Muscle layer of duodenum (tissue), 2 donors: ENCODE data around the gene MAP7.

ENCODE experiments used
- H3K27ac ChIP-seq: one replicate; pipeline ENCODE4 v1.7.0; 2013; ENCODE audit warnings: mild to moderate bottlenecking, low read length
- H3K27me3 ChIP-seq: one replicate; pipeline ENCODE4 v1.7.0; 2013; ENCODE audit warnings: low read depth, mild to moderate bottlenecking, control low read depth, low read length
- H3K36me3 ChIP-seq, 2 donors: one replicate each; pipeline ENCODE4 v1.7.0; 2013; ENCODE audit warnings: low read length in 2 of 2, control low read depth in 1 of 2, mild to moderate bottlenecking in 1 of 2; ENCODE audit not compliant: insufficient read depth in 2 of 2, control insufficient read depth in 1 of 2
- H3K4me1 ChIP-seq, 2 donors: one replicate each; pipeline ENCODE4 v1.7.0; 2013; ENCODE audit warnings: low read length in 2 of 2, mild to moderate bottlenecking in 2 of 2, control low read depth in 1 of 2, moderate library complexity in 1 of 2; ENCODE audit not compliant: insufficient read depth in 2 of 2, control insufficient read depth in 1 of 2
- H3K4me3 ChIP-seq, 2 donors: one replicate each; pipeline ENCODE4 v1.7.0; 2013; ENCODE audit warnings: low read length in 2 of 2, low read depth in 1 of 2, mild to moderate bottlenecking in 1 of 2
- H3K9me3 ChIP-seq, 2 donors: one replicate each; pipeline ENCODE4 v1.7.0; 2013; ENCODE audit warnings: low read length in 2 of 2, control low read depth in 1 of 2, mild to moderate bottlenecking in 1 of 2; ENCODE audit not compliant: control insufficient read depth in 1 of 2
- donor health status: healthy.

Gene MAP7

GRCh38 chr6:136527831-136528230 lies 22.4 kb downstream of the MAP7 start:
- peaks cover 0 to 10% of the 10 kb centered on the region in 2 donors for H3K4me1 ChIP-seq
- H3K36me3 ChIP-seq, result no peaks in the 10 kb centered on the region
- no peak overlapping the region for H3K4me3 ChIP-seq
- no peak overlapping the region for H3K27ac ChIP-seq
- H3K9me3 ChIP-seq, result no peaks in the 10 kb centered on the region
- H3K27me3 ChIP-seq, result no peaks in the 10 kb centered on the region

- no peak overlapping the region for H3K27ac ChIP-seq
- no peaks in the 10 kb centered on the region for H3K9me3 ChIP-seq
- H3K36me3 ChIP-seq, result no peaks in the 10 kb centered on the region
- peaks cover 0 to 10% of the 10 kb centered on the region in 2 donors for H3K4me1 ChIP-seq
- H3K27me3 ChIP-seq, result no peaks in the 10 kb centered on the region
- peak overlapping the region in 1 of 2 donors; percentile 43 for H3K4me3 ChIP-seq
Observed at GRCh38 chr6:136526937-136527336, 23.3 kb downstream of the MAP7 start.

- Histone ChIP-seq H3K36me3 (no peaks in the 10 kb centered on the region), H3K4me3 (peak overlapping the region in 1 of 2 donors; percentile 43), H3K9me3 (no peaks in the 10 kb centered on the region), H3K4me1 (peaks cover 0 to 10% of the 10 kb centered on the region in 2 donors), H3K27ac (no peak overlapping the region), H3K27me3 (no peaks in the 10 kb centered on the region)
Observed at GRCh38 chr6:136526196-136526930, 23.9 kb downstream of the MAP7 start.

- no peaks in the 10 kb centered on the region for H3K9me3 ChIP-seq
- peak overlapping the region in 1 of 2 donors; percentile 43 for H3K4me3 ChIP-seq
- peaks cover 0 to 10% of the 10 kb centered on the region in 2 donors for H3K4me1 ChIP-seq
- H3K36me3 ChIP-seq, result no peaks in the 10 kb centered on the region
- no peaks in the 10 kb centered on the region for H3K27me3 ChIP-seq
- H3K27ac ChIP-seq, result no peak overlapping the region
Observed at GRCh38 chr6:136525586-136526195, 24.5 kb downstream of the MAP7 start.

- H3K4me1 ChIP-seq, result peaks cover 0 to 10% of the 10 kb centered on the region in 2 donors
- H3K27me3 ChIP-seq, result no peaks in the 10 kb centered on the region
- H3K36me3 ChIP-seq, result no peaks in the 10 kb centered on the region
- H3K4me3 ChIP-seq, result no peak overlapping the region
- H3K9me3 ChIP-seq, result no peaks in the 10 kb centered on the region
- no peak overlapping the region for H3K27ac ChIP-seq
Observed at GRCh38 chr6:136524936-136525413, 25.2 kb downstream of the MAP7 start.

GRCh38 chr6:136524339-136524935 lies 25.8 kb downstream of the MAP7 start:
- Histone ChIP-seq H3K36me3 (no peaks in the 10 kb centered on the region), H3K4me3 (no peak overlapping the region), H3K27ac (no peak overlapping the region)

GRCh38 chr6:136523196-136523595 lies 27.0 kb downstream of the MAP7 start:
- Histone ChIP-seq H3K4me3 (no peak overlapping the region), H3K27ac (no peak overlapping the region), H3K4me1 (peaks cover 0 to 10% of the 10 kb centered on the region in 2 donors), H3K9me3 (no peaks in the 10 kb centered on the region), H3K36me3 (no peaks in the 10 kb centered on the region), H3K27me3 (no peaks in the 10 kb centered on the region)

More at GRCh38 chr6:136524339-136524935, 25.8 kb downstream of the MAP7 start:
- H3K9me3 ChIP-seq, result no peaks in the 10 kb centered on the region
- no peaks in the 10 kb centered on the region for H3K27me3 ChIP-seq
- H3K4me1 ChIP-seq, result peaks cover 0 to 10% of the 10 kb centered on the region in 2 donors

- H3K36me3 ChIP-seq, result no peaks in the 10 kb centered on the region
- H3K9me3 ChIP-seq, result no peaks in the 10 kb centered on the region
- peaks cover 0 to 10% of the 10 kb centered on the region in 2 donors for H3K4me1 ChIP-seq
- H3K27me3 ChIP-seq, result no peaks in the 10 kb centered on the region
- H3K27ac ChIP-seq, result no peak overlapping the region
- H3K4me3 ChIP-seq, result no peak overlapping the region
Observed at GRCh38 chr6:136522636-136523035, 27.6 kb downstream of the MAP7 start.

- peaks cover 0 to 9% of the 10 kb centered on the region in 2 donors for H3K4me1 ChIP-seq
- H3K27me3 ChIP-seq, result no peaks in the 10 kb centered on the region
- H3K9me3 ChIP-seq, result no peaks in the 10 kb centered on the region
- no peaks in the 10 kb centered on the region for H3K36me3 ChIP-seq
- H3K27ac ChIP-seq, result no peak overlapping the region
- no peak overlapping the region for H3K4me3 ChIP-seq
Observed at GRCh38 chr6:136521911-136522310, 28.3 kb downstream of the MAP7 start.

GRCh38 chr6:136521427-136521826 lies 28.8 kb downstream of the MAP7 start:
- no peak overlapping the region for H3K27ac ChIP-seq
- H3K36me3 ChIP-seq, result no peaks in the 10 kb centered on the region
- H3K4me3 ChIP-seq, result no peak overlapping the region
- H3K9me3 ChIP-seq, result no peaks in the 10 kb centered on the region
- H3K27me3 ChIP-seq, result no peaks in the 10 kb centered on the region
- peaks cover 0 to 4% of the 10 kb centered on the region in 2 donors for H3K4me1 ChIP-seq

GRCh38 chr6:136520517-136520916 lies 29.7 kb downstream of the MAP7 start:
- Histone ChIP-seq H3K4me1 (no peaks in the 10 kb centered on the region), H3K27ac (no peak overlapping the region), H3K4me3 (no peak overlapping the region), H3K27me3 (no peaks in the 10 kb centered on the region), H3K36me3 (no peaks in the 10 kb centered on the region), H3K9me3 (no peaks in the 10 kb centered on the region)
